Loucy (cell line): Measurements from ENCODE around the gene PYROXD2.

Source experiments
- H2AFZ ChIP-seq: fragments of 200-600 bp; sonication (generic); 2 replicates; pipeline ENCODE4 v1.6.0; 2016; ENCODE audit warnings: antibody characterized with exemption, mild to moderate bottlenecking, low read length, moderate library complexity
- H3F3A ChIP-seq: fragments of 200-600 bp; 2 replicates; pipeline ENCODE4 v1.6.0; 2016; ENCODE audit warnings: antibody characterized with exemption, low read depth, mild to moderate bottlenecking
- H3K27me3 ChIP-seq: fragments of 200-600 bp; sonication (generic); 2 replicates; pipeline ENCODE4 v1.6.1; 2014; ENCODE audit warnings: low read length, mild to moderate bottlenecking; ENCODE audit not compliant: insufficient read depth, poor library complexity, severe bottlenecking
- H3K36me3 ChIP-seq: fragments of 200-600 bp; sonication (generic); 2 replicates; pipeline ENCODE4 v1.6.1; 2016; ENCODE audit warnings: low read length; ENCODE audit not compliant: insufficient read depth
- H3K4me1 ChIP-seq: fragments of 200-600 bp; sonication (generic); 2 replicates; pipeline ENCODE4 v1.5.1; 2014; ENCODE audit warnings: low read length, mild to moderate bottlenecking; ENCODE audit not compliant: insufficient read depth, poor library complexity, severe bottlenecking
- H3K4me2 ChIP-seq: fragments of 200-600 bp; sonication (generic); 2 replicates; pipeline ENCODE4 v1.6.0; 2014; ENCODE audit warnings: antibody characterized with exemption, low read length, low read depth, mild to moderate bottlenecking; ENCODE audit not compliant: poor library complexity, severe bottlenecking
- H3K4me3 ChIP-seq: fragments of 200-600 bp; sonication (generic); 2 replicates; pipeline ENCODE4 v1.5.1; 2014; ENCODE audit warnings: low read length, mild to moderate bottlenecking, mixed read lengths; ENCODE audit not compliant: poor library complexity, severe bottlenecking
- H3K79me2 ChIP-seq: fragments of 200-600 bp; sonication (generic); 2 replicates; pipeline ENCODE4 v1.6.1; 2014; ENCODE audit warnings: low read length; ENCODE audit not compliant: insufficient read depth
- H3K9ac ChIP-seq: fragments of 200-600 bp; sonication (generic); 2 replicates; pipeline ENCODE4 v1.6.0; 2014; ENCODE audit warnings: mild to moderate bottlenecking, low read depth, low read length, moderate library complexity; ENCODE audit not compliant: poor library complexity, severe bottlenecking
- H3K9me2 ChIP-seq: fragments of 200-600 bp; sonication (generic); replicated peaks from 2 replicates; pipeline ENCODE4 v1.6.1; 2016; ENCODE audit warnings: low read depth, low read length, mixed read lengths
- H3K9me3 ChIP-seq: fragments of 200-600 bp; sonication (generic); 2 replicates; pipeline ENCODE4 v1.6.1; 2014; ENCODE audit warnings: mild to moderate bottlenecking, antibody characterized with exemption, low read length, low read depth; ENCODE audit not compliant: insufficient read depth
- H4K20me1 ChIP-seq: fragments of 200-600 bp; sonication (generic); 2 replicates; pipeline ENCODE4 v1.6.0; 2014; ENCODE audit warnings: antibody characterized with exemption, low read length, mild to moderate bottlenecking; ENCODE audit not compliant: insufficient read depth, poor library complexity, severe bottlenecking
- EZH2phosphoT487 ChIP-seq: fragments of 200-600 bp; IDR thresholded peaks from 2 replicates; pipeline ENCODE4 v1.6.1; 2018; ENCODE audit warnings: antibody characterized with exemption, mild to moderate bottlenecking, moderate library complexity, borderline replicate concordance
- TF ChIP-seq, protein P1 (sequence below): fragments of 200-600 bp; sonication (generic); conservative IDR thresholded peaks from 2 replicates; pipeline ENCODE4 v1.5.1; 2014; ENCODE audit warnings: mild to moderate bottlenecking, antibody characterized with exemption, low read length

Gene PYROXD2

DNA sequence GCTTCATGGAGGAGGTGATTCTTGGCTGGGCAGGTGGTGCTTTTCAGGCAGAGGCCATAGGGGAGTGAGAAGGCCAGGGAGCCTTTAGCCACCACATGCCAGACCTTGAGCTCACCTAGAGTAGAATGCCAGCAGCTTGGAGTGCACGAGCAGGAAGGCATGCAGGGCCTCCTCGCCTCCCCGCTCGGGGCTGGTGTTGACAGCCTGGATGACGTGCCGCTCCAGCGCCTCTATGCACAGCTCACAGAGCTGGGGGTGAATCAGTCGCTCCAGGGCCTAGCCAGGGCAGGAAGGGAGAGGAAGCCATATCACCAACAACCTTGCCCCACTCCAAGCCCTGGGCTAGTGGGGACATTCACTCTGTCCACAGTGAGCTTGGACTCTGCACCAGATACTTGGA is 16.0 kb upstream of the PYROXD2 start:
- H3K79me2 ChIP-seq: no peaks in the 10 kb centered on the region
- no peak overlapping the region for H2AFZ ChIP-seq
- H4K20me1 ChIP-seq: no peaks in the 10 kb centered on the region
- H3F3A ChIP-seq: no peaks in the 10 kb centered on the region
- no peak overlapping the region for H3K9ac ChIP-seq
- no peaks in the 10 kb centered on the region for H3K4me1 ChIP-seq
- peaks cover 45% of the 10 kb centered on the region; the same call in 1 of the 2 replicates for H3K36me3 ChIP-seq
- no peaks in the 10 kb centered on the region for H3K9me2 ChIP-seq
- H3K4me3 ChIP-seq: no peak overlapping the region
- no peak for TF ChIP-seq EZH2phosphoT487
- TF ChIP-seq, protein P1, sequence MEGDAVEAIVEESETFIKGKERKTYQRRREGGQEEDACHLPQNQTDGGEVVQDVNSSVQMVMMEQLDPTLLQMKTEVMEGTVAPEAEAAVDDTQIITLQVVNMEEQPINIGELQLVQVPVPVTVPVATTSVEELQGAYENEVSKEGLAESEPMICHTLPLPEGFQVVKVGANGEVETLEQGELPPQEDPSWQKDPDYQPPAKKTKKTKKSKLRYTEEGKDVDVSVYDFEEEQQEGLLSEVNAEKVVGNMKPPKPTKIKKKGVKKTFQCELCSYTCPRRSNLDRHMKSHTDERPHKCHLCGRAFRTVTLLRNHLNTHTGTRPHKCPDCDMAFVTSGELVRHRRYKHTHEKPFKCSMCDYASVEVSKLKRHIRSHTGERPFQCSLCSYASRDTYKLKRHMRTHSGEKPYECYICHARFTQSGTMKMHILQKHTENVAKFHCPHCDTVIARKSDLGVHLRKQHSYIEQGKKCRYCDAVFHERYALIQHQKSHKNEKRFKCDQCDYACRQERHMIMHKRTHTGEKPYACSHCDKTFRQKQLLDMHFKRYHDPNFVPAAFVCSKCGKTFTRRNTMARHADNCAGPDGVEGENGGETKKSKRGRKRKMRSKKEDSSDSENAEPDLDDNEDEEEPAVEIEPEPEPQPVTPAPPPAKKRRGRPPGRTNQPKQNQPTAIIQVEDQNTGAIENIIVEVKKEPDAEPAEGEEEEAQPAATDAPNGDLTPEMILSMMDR: no peak
- no peaks in the 10 kb centered on the region for H3K27me3 ChIP-seq
- no peak overlapping the region for H3K4me2 ChIP-seq
- H3K9me3 ChIP-seq: peaks cover 6% of the 10 kb centered on the region

DNA sequence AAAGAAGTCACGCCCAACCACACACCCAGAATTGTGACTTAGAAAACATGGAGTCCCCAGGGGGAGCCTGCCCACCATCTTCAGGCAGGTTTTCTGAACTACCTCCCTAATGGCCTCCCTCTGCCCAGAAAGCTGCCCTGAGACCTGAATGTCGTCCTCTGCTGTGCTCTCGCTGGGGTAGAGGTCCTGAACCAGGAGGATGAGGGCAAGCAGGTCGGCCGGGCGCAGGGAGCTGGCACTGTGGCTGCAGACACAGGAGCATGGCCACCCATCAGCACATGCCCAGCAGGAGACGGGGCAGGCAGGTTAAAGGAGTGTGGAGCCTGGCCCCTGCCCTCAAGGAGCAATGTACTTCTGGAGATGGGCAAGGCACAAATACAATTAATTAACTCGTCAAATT is 15.4 kb upstream of the PYROXD2 start:
- H3F3A ChIP-seq: no peaks in the 10 kb centered on the region
- H3K9ac ChIP-seq: no peak overlapping the region
- no peaks in the 10 kb centered on the region for H3K4me1 ChIP-seq
- H2AFZ ChIP-seq: no peak overlapping the region
- H4K20me1 ChIP-seq: no peaks in the 10 kb centered on the region
- H3K27me3 ChIP-seq: no peaks in the 10 kb centered on the region
- H3K9me2 ChIP-seq: no peaks in the 10 kb centered on the region
- TF ChIP-seq, protein P1: no peak
- TF ChIP-seq EZH2phosphoT487: no peak
- no peaks in the 10 kb centered on the region for H3K79me2 ChIP-seq
- peaks cover 43% of the 10 kb centered on the region; the same call in 1 of the 2 replicates for H3K36me3 ChIP-seq
- H3K9me3 ChIP-seq: peaks cover 6% of the 10 kb centered on the region
- no peak overlapping the region for H3K4me2 ChIP-seq
- no peak overlapping the region for H3K4me3 ChIP-seq

DNA sequence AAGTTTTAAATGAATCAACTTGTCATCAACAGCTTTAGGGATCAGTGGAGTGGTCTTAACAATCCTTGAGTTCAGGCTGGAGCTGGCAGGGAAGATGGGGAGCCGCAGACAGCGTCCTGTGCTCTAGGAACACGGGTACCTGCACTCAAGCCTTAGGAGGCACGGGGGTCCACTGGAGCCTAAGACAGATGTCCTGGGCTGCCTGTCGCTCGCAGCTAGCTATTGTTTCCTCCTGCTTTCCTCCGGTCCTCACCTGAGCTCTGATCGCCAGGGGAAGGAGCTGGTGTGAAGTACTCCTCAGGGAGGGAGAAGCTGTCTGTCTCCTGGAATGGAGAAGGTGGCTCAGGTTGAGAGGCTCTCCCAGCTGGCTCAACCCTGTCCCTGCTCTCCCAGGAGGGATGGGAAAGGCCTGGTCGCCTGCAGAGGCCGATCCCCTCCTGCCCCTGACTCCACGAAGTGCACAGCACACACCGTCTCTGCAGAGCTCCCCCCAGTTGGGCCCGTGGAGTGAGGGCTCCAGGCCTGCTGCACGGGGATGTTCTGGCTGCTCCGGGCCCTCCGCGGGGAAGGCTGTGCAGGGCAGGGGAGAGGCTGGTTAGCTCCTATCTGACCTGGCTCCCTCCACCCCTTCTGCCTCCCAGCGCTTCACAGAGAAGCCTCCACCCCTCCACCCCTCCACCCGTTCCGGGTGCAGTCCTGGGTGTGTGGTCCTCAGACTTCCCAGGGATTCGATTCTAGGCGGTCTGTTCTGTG is 14.5 kb upstream of the PYROXD2 start:
- no peak overlapping the region for H2AFZ ChIP-seq
- peaks cover 34% of the 10 kb centered on the region; the same call in 1 of the 2 replicates for H3K36me3 ChIP-seq
- H3K4me2 ChIP-seq: no peak overlapping the region
- no peaks in the 10 kb centered on the region for H3K27me3 ChIP-seq
- no peak overlapping the region for H3K4me3 ChIP-seq
- H3K9me3 ChIP-seq: peaks cover 6% of the 10 kb centered on the region
- no peak overlapping the region for H3K9ac ChIP-seq
- H3K9me2 ChIP-seq: no peaks in the 10 kb centered on the region
- H4K20me1 ChIP-seq: no peaks in the 10 kb centered on the region
- no peaks in the 10 kb centered on the region for H3F3A ChIP-seq
- no peaks in the 10 kb centered on the region for H3K79me2 ChIP-seq
- H3K4me1 ChIP-seq: no peaks in the 10 kb centered on the region
- TF ChIP-seq, protein P1: no peak
- no peak for TF ChIP-seq EZH2phosphoT487
